Fibroblast of skin of abdomen (primary cell): Measurements from ENCODE around the gene ACOT11.

Experiments used
- DNase-seq: peaks from one replicate; pipeline ENCODE4 v3.0.0-alpha.2; 2013

Gene ACOT11

GRCh38 chr1:54649130-54649898 is 101.3 kb downstream of the ACOT11 start:
- DNase-seq, result no peak

- no peak for DNase-seq
Observed at GRCh38 chr1:54649921-54650320, 101.9 kb downstream of the ACOT11 start.

- DNase-seq, result no peak
Observed at GRCh38 chr1:54650417-54650816, 102.4 kb downstream of the ACOT11 start.

- no peak for DNase-seq
Observed at GRCh38 chr1:54651608-54652007, 103.6 kb downstream of the ACOT11 start.

- DNase-seq, result no peak
Observed at GRCh38 chr1:54652168-54652567, 104.1 kb downstream of the ACOT11 start.

- DNase-seq, result peak; percentile 7
Observed at GRCh38 chr1:54653036-54653435, 105.0 kb downstream of the ACOT11 start.

GRCh38 chr1:54658164-54658913 is 110.3 kb downstream of the ACOT11 start:
- no peak for DNase-seq
